GM12878 (cell line): ENCODE results near the gene VEGFA. TPM values are rescaled to one million over a fixed set of nuclear protein-coding genes. Genes with fewer than 3 reads are reported as not detected.

Experiments
- ATF7 ChIP-seq: fragments of 450-650 bp; IDR thresholded peaks from 2 replicates; pipeline ENCODE4 v1.6.1; 2016; ENCODE audit warnings: low read depth, mild to moderate bottlenecking
- ESRRA ChIP-seq: IDR thresholded peaks from 2 replicates; pipeline ENCODE4 v1.6.1; 2012; ENCODE audit warnings: mild to moderate bottlenecking, low read length, improper control_type of control experiment
- EZH2 ChIP-seq: IDR thresholded peaks from 2 replicates; pipeline ENCODE4 v1.6.1; 2012; ENCODE audit warnings: low read depth, mild to moderate bottlenecking, control low read depth, inconsistent platforms, low read length, borderline replicate concordance; ENCODE audit not compliant: control insufficient read depth
- NBN ChIP-seq: fragments of 450-650 bp; IDR thresholded peaks from 2 replicates; pipeline ENCODE4 v1.6.1; 2016
- POU2F2 ChIP-seq: IDR thresholded peaks from 3 replicates; pipeline ENCODE4 v1.6.1; 2011; ENCODE audit warnings: low read depth, mild to moderate bottlenecking, low read length, borderline replicate concordance
- RUNX3 ChIP-seq: IDR thresholded peaks from 2 replicates; pipeline ENCODE4 v1.6.1; 2012; ENCODE audit warnings: low read length, inconsistent platforms
- TCF3 ChIP-seq: IDR thresholded peaks from 2 replicates; pipeline ENCODE4 v1.6.1; 2012; ENCODE audit warnings: low read depth, mild to moderate bottlenecking, low read length, borderline replicate concordance; ENCODE audit not compliant: insufficient read depth
- WRNIP1 ChIP-seq: IDR thresholded peaks from 2 replicates; pipeline ENCODE4 v1.6.1; 2011; ENCODE audit warnings: low read depth, low read length, improper control_type of control experiment, borderline replicate concordance
- ZBED1 ChIP-seq: IDR thresholded peaks from 2 replicates; pipeline ENCODE4 v1.6.1; 2016; ENCODE audit warnings: borderline replicate concordance
- ZNF622 ChIP-seq: fragments of 450-650 bp; IDR thresholded peaks from 2 replicates; pipeline ENCODE4 v1.6.1; 2017; ENCODE audit warnings: mild to moderate bottlenecking, inconsistent platforms
- polyA plus RNA-seq, 11 experiments: library from polyadenylated mRNA; depleted of rRNA in 4 of 11; unstranded in 6 of 11; stranded (reverse) in 5 of 11; fragments of >200 nt; fragmentation: Nextera tagmentation in 4 of 11; fragmentation: Illumina TruSeq in 1 of 11; extraction: Ambion mirVana in 4 of 11; extraction: Trizol in 1 of 11; gene quantifications; 1 replicate in 1 of 11; 2 replicates in 10 of 11; pipeline versions ENCODE4 v1.2.1 to v1.2.3, GENCODE V29; 2011 to 2016; ENCODE audit warnings: inconsistent platforms in 2 of 11, missing spikeins in 2 of 11, low read depth in 1 of 11
- total RNA-seq, 4 experiments: library from RNA; depleted of rRNA in 3 of 4; stranded (reverse); fragments of >200 nt in 3 of 4; fragmentation: Illumina TruSeq in 1 of 4; extraction: Trizol in 1 of 4; gene quantifications; 2 replicates each; pipeline versions ENCODE4 v1.2.1 to v1.2.3, GENCODE V29; 2013 to 2021
- TF ChIP-seq, protein P1 (sequence below): IDR thresholded peaks from 2 replicates; pipeline ENCODE4 v1.6.1; 2012; ENCODE audit warnings: low read depth, low read length, improper control_type of control experiment
- TF ChIP-seq, protein P2 (sequence below): IDR thresholded peaks from 2 replicates; pipeline ENCODE4 v1.6.1; 2011; ENCODE audit warnings: mild to moderate bottlenecking, low read depth, low read length, moderate library complexity; ENCODE audit not compliant: insufficient replicate concordance
- TF ChIP-seq, protein P3 (sequence below): IDR thresholded peaks from 2 replicates; pipeline ENCODE4 v1.6.1; 2012; ENCODE audit warnings: mild to moderate bottlenecking, low read depth, low read length
- TF ChIP-seq, protein P4 (sequence below): fragments of 450-650 bp; conservative IDR thresholded peaks from 2 replicates; pipeline ENCODE4 v1.6.1; 2017; ENCODE audit warnings: mild to moderate bottlenecking, moderate library complexity
- TF ChIP-seq, protein P5 (sequence below): IDR thresholded peaks from 2 replicates; pipeline ENCODE4 v1.6.1; 2012; ENCODE audit warnings: improper control_type of control experiment, low read depth, low read length; ENCODE audit not compliant: insufficient replicate concordance

Gene VEGFA
- total and polyA plus RNA-seq, 10 of the 15 experiments (the other 5 are each of a cell fraction or from before 2014, with no cell fraction given), result 0.96 to 140 (median 16.9) TPM

DNA sequence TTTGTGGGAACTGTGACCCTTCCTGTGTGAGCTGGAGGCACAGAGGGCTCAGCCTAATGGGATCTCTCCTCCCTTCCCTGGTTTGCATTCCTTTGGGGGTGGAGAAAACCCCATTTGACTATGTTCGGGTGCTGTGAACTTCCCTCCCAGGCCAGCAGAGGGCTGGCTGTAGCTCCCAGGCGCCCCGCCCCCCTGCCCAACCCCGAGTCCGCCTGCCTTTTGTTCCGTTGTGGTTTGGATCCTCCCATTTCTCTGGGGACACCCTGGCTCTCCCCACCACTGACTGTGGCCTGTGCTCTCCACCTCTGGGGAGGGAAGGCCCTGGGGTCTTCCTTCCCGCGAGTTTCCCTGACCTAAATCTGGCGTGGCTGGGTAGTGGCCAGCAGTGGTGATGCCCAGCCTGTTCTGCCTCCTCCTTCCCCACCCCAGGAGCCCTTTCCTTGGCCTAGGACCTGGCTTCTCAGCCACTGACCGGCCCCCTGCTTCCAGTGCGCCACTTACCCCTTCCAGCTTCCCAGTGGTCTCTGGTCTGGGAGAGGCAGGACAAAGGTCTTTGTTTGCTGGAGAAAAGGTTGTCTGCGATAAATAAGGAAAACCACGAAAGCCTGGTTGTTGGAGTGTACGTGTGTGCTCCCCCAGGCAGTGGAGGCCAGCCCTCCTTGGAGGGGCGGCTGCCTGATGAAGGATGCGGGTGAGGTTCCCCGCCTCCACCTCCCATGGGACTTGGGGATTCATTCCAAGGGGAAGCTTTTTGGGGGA lies 4.9 kb downstream of the VEGFA start (continued):
- TF ChIP-seq, protein P1, sequence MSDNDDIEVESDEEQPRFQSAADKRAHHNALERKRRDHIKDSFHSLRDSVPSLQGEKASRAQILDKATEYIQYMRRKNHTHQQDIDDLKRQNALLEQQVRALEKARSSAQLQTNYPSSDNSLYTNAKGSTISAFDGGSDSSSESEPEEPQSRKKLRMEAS, result no peak
- TF ChIP-seq ATF7 (no peak), TCF3 (no peak), ZBED1 (no peak), NBN (peak; percentile 69; the same call in 1 of the 2 replicates), ESRRA (no peak), RUNX3 (peak; percentile 71), WRNIP1 (no peak), ZNF622 (no peak), POU2F2 (no peak), EZH2 (no peak)
- TF ChIP-seq, protein P2, sequence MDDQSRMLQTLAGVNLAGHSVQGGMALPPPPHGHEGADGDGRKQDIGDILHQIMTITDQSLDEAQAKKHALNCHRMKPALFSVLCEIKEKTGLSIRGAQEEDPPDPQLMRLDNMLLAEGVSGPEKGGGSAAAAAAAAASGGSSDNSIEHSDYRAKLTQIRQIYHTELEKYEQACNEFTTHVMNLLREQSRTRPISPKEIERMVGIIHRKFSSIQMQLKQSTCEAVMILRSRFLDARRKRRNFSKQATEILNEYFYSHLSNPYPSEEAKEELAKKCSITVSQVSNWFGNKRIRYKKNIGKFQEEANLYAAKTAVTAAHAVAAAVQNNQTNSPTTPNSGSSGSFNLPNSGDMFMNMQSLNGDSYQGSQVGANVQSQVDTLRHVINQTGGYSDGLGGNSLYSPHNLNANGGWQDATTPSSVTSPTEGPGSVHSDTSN, result no peak
- TF ChIP-seq, protein P3, sequence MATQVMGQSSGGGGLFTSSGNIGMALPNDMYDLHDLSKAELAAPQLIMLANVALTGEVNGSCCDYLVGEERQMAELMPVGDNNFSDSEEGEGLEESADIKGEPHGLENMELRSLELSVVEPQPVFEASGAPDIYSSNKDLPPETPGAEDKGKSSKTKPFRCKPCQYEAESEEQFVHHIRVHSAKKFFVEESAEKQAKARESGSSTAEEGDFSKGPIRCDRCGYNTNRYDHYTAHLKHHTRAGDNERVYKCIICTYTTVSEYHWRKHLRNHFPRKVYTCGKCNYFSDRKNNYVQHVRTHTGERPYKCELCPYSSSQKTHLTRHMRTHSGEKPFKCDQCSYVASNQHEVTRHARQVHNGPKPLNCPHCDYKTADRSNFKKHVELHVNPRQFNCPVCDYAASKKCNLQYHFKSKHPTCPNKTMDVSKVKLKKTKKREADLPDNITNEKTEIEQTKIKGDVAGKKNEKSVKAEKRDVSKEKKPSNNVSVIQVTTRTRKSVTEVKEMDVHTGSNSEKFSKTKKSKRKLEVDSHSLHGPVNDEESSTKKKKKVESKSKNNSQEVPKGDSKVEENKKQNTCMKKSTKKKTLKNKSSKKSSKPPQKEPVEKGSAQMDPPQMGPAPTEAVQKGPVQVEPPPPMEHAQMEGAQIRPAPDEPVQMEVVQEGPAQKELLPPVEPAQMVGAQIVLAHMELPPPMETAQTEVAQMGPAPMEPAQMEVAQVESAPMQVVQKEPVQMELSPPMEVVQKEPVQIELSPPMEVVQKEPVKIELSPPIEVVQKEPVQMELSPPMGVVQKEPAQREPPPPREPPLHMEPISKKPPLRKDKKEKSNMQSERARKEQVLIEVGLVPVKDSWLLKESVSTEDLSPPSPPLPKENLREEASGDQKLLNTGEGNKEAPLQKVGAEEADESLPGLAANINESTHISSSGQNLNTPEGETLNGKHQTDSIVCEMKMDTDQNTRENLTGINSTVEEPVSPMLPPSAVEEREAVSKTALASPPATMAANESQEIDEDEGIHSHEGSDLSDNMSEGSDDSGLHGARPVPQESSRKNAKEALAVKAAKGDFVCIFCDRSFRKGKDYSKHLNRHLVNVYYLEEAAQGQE, result no peak
- TF ChIP-seq, protein P4, sequence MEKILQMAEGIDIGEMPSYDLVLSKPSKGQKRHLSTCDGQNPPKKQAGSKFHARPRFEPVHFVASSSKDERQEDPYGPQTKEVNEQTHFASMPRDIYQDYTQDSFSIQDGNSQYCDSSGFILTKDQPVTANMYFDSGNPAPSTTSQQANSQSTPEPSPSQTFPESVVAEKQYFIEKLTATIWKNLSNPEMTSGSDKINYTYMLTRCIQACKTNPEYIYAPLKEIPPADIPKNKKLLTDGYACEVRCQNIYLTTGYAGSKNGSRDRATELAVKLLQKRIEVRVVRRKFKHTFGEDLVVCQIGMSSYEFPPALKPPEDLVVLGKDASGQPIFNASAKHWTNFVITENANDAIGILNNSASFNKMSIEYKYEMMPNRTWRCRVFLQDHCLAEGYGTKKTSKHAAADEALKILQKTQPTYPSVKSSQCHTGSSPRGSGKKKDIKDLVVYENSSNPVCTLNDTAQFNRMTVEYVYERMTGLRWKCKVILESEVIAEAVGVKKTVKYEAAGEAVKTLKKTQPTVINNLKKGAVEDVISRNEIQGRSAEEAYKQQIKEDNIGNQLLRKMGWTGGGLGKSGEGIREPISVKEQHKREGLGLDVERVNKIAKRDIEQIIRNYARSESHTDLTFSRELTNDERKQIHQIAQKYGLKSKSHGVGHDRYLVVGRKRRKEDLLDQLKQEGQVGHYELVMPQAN, result peak; percentile 67
- TF ChIP-seq, protein P5, sequence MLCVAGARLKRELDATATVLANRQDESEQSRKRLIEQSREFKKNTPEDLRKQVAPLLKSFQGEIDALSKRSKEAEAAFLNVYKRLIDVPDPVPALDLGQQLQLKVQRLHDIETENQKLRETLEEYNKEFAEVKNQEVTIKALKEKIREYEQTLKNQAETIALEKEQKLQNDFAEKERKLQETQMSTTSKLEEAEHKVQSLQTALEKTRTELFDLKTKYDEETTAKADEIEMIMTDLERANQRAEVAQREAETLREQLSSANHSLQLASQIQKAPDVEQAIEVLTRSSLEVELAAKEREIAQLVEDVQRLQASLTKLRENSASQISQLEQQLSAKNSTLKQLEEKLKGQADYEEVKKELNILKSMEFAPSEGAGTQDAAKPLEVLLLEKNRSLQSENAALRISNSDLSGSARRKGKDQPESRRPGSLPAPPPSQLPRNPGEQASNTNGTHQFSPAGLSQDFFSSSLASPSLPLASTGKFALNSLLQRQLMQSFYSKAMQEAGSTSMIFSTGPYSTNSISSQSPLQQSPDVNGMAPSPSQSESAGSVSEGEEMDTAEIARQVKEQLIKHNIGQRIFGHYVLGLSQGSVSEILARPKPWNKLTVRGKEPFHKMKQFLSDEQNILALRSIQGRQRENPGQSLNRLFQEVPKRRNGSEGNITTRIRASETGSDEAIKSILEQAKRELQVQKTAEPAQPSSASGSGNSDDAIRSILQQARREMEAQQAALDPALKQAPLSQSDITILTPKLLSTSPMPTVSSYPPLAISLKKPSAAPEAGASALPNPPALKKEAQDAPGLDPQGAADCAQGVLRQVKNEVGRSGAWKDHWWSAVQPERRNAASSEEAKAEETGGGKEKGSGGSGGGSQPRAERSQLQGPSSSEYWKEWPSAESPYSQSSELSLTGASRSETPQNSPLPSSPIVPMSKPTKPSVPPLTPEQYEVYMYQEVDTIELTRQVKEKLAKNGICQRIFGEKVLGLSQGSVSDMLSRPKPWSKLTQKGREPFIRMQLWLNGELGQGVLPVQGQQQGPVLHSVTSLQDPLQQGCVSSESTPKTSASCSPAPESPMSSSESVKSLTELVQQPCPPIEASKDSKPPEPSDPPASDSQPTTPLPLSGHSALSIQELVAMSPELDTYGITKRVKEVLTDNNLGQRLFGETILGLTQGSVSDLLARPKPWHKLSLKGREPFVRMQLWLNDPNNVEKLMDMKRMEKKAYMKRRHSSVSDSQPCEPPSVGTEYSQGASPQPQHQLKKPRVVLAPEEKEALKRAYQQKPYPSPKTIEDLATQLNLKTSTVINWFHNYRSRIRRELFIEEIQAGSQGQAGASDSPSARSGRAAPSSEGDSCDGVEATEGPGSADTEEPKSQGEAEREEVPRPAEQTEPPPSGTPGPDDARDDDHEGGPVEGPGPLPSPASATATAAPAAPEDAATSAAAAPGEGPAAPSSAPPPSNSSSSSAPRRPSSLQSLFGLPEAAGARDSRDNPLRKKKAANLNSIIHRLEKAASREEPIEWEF, result no peak
